ENCODE results near the gene CLEC2L.

DNA sequence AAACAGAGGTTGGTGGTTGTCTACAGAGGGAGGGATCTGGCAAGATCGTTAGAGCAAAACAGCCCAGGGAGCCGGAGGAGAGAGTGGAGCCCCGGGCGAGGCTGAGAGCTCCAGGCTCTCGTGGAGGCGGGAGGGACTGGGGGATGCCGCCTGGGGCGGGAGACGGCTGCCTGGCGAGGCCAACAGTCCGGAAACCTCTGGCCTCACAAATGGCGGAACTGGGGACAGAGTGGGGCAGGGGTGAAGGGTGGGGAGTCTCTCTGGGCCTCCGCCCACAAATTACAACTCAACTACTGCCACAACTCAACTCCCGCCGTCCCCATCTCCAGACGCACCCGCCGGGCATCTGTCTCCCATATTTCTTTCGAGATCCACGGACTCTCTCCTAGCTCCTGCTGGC lies 47.7 kb downstream of the CLEC2L start:
- TF ChIP-seq FOXJ3 (CRISPR knock-in tag; IDR thresholded peaks at IDR 0.05) (no peak), TCF12 (IDR thresholded peaks at IDR 0.05) (no peak)
- TF ChIP-seq, protein P1, sequence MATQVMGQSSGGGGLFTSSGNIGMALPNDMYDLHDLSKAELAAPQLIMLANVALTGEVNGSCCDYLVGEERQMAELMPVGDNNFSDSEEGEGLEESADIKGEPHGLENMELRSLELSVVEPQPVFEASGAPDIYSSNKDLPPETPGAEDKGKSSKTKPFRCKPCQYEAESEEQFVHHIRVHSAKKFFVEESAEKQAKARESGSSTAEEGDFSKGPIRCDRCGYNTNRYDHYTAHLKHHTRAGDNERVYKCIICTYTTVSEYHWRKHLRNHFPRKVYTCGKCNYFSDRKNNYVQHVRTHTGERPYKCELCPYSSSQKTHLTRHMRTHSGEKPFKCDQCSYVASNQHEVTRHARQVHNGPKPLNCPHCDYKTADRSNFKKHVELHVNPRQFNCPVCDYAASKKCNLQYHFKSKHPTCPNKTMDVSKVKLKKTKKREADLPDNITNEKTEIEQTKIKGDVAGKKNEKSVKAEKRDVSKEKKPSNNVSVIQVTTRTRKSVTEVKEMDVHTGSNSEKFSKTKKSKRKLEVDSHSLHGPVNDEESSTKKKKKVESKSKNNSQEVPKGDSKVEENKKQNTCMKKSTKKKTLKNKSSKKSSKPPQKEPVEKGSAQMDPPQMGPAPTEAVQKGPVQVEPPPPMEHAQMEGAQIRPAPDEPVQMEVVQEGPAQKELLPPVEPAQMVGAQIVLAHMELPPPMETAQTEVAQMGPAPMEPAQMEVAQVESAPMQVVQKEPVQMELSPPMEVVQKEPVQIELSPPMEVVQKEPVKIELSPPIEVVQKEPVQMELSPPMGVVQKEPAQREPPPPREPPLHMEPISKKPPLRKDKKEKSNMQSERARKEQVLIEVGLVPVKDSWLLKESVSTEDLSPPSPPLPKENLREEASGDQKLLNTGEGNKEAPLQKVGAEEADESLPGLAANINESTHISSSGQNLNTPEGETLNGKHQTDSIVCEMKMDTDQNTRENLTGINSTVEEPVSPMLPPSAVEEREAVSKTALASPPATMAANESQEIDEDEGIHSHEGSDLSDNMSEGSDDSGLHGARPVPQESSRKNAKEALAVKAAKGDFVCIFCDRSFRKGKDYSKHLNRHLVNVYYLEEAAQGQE (IDR thresholded peaks at IDR 0.05; ENCODE audit: low read depth, low read length) = no peak
- TF ChIP-seq, protein P2, sequence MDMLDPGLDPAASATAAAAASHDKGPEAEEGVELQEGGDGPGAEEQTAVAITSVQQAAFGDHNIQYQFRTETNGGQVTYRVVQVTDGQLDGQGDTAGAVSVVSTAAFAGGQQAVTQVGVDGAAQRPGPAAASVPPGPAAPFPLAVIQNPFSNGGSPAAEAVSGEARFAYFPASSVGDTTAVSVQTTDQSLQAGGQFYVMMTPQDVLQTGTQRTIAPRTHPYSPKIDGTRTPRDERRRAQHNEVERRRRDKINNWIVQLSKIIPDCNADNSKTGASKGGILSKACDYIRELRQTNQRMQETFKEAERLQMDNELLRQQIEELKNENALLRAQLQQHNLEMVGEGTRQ (IDR thresholded peaks at IDR 0.05; ENCODE audit: borderline replicate concordance, low read depth, low read length) = no peak
- TF ChIP-seq, protein P3, sequence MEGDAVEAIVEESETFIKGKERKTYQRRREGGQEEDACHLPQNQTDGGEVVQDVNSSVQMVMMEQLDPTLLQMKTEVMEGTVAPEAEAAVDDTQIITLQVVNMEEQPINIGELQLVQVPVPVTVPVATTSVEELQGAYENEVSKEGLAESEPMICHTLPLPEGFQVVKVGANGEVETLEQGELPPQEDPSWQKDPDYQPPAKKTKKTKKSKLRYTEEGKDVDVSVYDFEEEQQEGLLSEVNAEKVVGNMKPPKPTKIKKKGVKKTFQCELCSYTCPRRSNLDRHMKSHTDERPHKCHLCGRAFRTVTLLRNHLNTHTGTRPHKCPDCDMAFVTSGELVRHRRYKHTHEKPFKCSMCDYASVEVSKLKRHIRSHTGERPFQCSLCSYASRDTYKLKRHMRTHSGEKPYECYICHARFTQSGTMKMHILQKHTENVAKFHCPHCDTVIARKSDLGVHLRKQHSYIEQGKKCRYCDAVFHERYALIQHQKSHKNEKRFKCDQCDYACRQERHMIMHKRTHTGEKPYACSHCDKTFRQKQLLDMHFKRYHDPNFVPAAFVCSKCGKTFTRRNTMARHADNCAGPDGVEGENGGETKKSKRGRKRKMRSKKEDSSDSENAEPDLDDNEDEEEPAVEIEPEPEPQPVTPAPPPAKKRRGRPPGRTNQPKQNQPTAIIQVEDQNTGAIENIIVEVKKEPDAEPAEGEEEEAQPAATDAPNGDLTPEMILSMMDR (IDR thresholded peaks at IDR 0.05) = no peak
